ENCODE data around the gene TSPAN9.

- TF ChIP-seq, protein P1, sequence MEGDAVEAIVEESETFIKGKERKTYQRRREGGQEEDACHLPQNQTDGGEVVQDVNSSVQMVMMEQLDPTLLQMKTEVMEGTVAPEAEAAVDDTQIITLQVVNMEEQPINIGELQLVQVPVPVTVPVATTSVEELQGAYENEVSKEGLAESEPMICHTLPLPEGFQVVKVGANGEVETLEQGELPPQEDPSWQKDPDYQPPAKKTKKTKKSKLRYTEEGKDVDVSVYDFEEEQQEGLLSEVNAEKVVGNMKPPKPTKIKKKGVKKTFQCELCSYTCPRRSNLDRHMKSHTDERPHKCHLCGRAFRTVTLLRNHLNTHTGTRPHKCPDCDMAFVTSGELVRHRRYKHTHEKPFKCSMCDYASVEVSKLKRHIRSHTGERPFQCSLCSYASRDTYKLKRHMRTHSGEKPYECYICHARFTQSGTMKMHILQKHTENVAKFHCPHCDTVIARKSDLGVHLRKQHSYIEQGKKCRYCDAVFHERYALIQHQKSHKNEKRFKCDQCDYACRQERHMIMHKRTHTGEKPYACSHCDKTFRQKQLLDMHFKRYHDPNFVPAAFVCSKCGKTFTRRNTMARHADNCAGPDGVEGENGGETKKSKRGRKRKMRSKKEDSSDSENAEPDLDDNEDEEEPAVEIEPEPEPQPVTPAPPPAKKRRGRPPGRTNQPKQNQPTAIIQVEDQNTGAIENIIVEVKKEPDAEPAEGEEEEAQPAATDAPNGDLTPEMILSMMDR (IDR thresholded peaks at IDR 0.05; ENCODE audit: low read depth, low read length) = no peak
- TF ChIP-seq MAX (IDR thresholded peaks at IDR 0.05; ENCODE audit: low read depth, low read length) = no peak
Observed at GRCh38 chr12:3302401-3303041, 225.3 kb downstream of the TSPAN9 start.

Data from NB4 (cell line).